OCI-LY1 (cell line): Measurements from ENCODE around the gene MAP2K7.

Experiments
- H2AFZ ChIP-seq: fragments of 200-600 bp; sonication (generic), shearing (Covaris generic); 2 replicates; pipeline ENCODE4 v1.6.0; 2014; ENCODE audit warnings: antibody characterized with exemption, mild to moderate bottlenecking, low read length
- H3F3A ChIP-seq: fragments of 200-600 bp; sonication (generic), shearing (Covaris generic); 2 replicates; pipeline ENCODE4 v1.6.0; 2014; ENCODE audit warnings: mild to moderate bottlenecking, antibody characterized with exemption, low read length, moderate library complexity; ENCODE audit not compliant: insufficient read depth
- H3K27ac ChIP-seq: fragments of 200-600 bp; sonication (generic); 2 replicates; pipeline ENCODE4 v1.5.1; 2014; ENCODE audit warnings: low read length, mixed run types, mild to moderate bottlenecking, low read depth; ENCODE audit not compliant: poor library complexity, severe bottlenecking
- H3K27me3 ChIP-seq: fragments of 200-600 bp; sonication (generic); 2 replicates; pipeline ENCODE4 v1.6.0; 2014; ENCODE audit warnings: antibody characterized with exemption, mild to moderate bottlenecking, low read length, moderate library complexity; ENCODE audit not compliant: insufficient read depth
- H3K36me3 ChIP-seq: fragments of 200-600 bp; sonication (generic); 2 replicates; pipeline ENCODE4 v1.6.1; 2014; ENCODE audit warnings: mild to moderate bottlenecking, antibody characterized with exemption, low read length, moderate library complexity, mixed read lengths; ENCODE audit not compliant: insufficient read depth
- H3K4me1 ChIP-seq: fragments of 200-600 bp; sonication (generic); 2 replicates; pipeline ENCODE4 v1.5.1; 2014; ENCODE audit warnings: mild to moderate bottlenecking, low read length, moderate library complexity; ENCODE audit not compliant: insufficient read depth, severe bottlenecking
- H3K4me2 ChIP-seq: fragments of 200-600 bp; sonication (generic), shearing (Covaris generic); 2 replicates; pipeline ENCODE4 v1.6.1; 2014; ENCODE audit warnings: low read length
- H3K4me3 ChIP-seq: fragments of 200-600 bp; sonication (generic); 2 replicates; pipeline ENCODE4 v1.5.1; 2014; ENCODE audit warnings: low read length, low read depth, mild to moderate bottlenecking, mixed read lengths; ENCODE audit not compliant: poor library complexity, severe bottlenecking
- H3K79me2 ChIP-seq: fragments of 200-600 bp; shearing (Covaris generic); 2 replicates; pipeline ENCODE4 v1.6.1; 2016; ENCODE audit warnings: mixed run types, low read length, mixed read lengths; ENCODE audit not compliant: insufficient read depth
- H3K9ac ChIP-seq: fragments of 200-600 bp; sonication (generic), shearing (Covaris generic); 2 replicates; pipeline ENCODE4 v1.6.1; 2014; ENCODE audit warnings: mild to moderate bottlenecking, low read length, mixed read lengths
- H3K9me2 ChIP-seq: fragments of 200-600 bp; sonication (generic), shearing (Covaris generic); 2 replicates; pipeline ENCODE4 v1.6.1; 2014; ENCODE audit warnings: low read depth, mild to moderate bottlenecking, low read length, mixed read lengths
- H3K9me3 ChIP-seq: fragments of 200-600 bp; shearing (Covaris generic); 2 replicates; pipeline ENCODE4 v1.6.1; 2014; ENCODE audit warnings: low read length, mixed read lengths
- H4K20me1 ChIP-seq: fragments of 200-600 bp; sonication (generic), shearing (Covaris generic); 2 replicates; pipeline ENCODE4 v1.6.0; 2016; ENCODE audit warnings: mild to moderate bottlenecking, low read length; ENCODE audit not compliant: insufficient read depth
- EZH2 ChIP-seq: fragments of 200-600 bp; sonication (generic), shearing (Covaris generic); IDR thresholded peaks from 2 replicates; pipeline ENCODE4 v1.8.0; 2017; ENCODE audit warnings: borderline replicate concordance, mixed run types, mild to moderate bottlenecking, antibody characterized with exemption, low read length, moderate library complexity, mixed read lengths
- TF ChIP-seq, protein P1 (sequence below): fragments of 200-600 bp; sonication (generic), shearing (Covaris generic); IDR thresholded peaks from 2 replicates; pipeline ENCODE4 v1.5.1; 2017; ENCODE audit warnings: mild to moderate bottlenecking, antibody characterized with exemption, low read length, moderate library complexity, mixed read lengths

The MAP2K7 gene

GRCh38 chr19:7869453-7869909, 34.2 kb upstream of the MAP2K7 start:
- no peaks in the 10 kb centered on the region for H3K9me2 ChIP-seq
- no peak overlapping the region; the same call in 1 of the 2 replicates for H3K9ac ChIP-seq
- H3K36me3 ChIP-seq = no peaks in the 10 kb centered on the region
- no peaks in the 10 kb centered on the region for H3K9me3 ChIP-seq
- H2AFZ ChIP-seq = no peak overlapping the region
- H3F3A ChIP-seq = 0 out of 2 replicates have a peak, but pooled peaks cover 3% of the 10 kb centered on the region
- peak overlapping the region; percentile 56 for H3K4me3 ChIP-seq
- H3K27me3 ChIP-seq = no peaks in the 10 kb centered on the region
- no peaks in the 10 kb centered on the region for H3K79me2 ChIP-seq
- peak overlapping the region; percentile 73 for H3K4me2 ChIP-seq
- TF ChIP-seq EZH2 = no peak
- TF ChIP-seq, protein P1, sequence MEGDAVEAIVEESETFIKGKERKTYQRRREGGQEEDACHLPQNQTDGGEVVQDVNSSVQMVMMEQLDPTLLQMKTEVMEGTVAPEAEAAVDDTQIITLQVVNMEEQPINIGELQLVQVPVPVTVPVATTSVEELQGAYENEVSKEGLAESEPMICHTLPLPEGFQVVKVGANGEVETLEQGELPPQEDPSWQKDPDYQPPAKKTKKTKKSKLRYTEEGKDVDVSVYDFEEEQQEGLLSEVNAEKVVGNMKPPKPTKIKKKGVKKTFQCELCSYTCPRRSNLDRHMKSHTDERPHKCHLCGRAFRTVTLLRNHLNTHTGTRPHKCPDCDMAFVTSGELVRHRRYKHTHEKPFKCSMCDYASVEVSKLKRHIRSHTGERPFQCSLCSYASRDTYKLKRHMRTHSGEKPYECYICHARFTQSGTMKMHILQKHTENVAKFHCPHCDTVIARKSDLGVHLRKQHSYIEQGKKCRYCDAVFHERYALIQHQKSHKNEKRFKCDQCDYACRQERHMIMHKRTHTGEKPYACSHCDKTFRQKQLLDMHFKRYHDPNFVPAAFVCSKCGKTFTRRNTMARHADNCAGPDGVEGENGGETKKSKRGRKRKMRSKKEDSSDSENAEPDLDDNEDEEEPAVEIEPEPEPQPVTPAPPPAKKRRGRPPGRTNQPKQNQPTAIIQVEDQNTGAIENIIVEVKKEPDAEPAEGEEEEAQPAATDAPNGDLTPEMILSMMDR = no peak
- H4K20me1 ChIP-seq = no peaks in the 10 kb centered on the region
- H3K27ac ChIP-seq = no peak overlapping the region
- H3K4me1 ChIP-seq = peaks cover 18% of the 10 kb centered on the region

DNA sequence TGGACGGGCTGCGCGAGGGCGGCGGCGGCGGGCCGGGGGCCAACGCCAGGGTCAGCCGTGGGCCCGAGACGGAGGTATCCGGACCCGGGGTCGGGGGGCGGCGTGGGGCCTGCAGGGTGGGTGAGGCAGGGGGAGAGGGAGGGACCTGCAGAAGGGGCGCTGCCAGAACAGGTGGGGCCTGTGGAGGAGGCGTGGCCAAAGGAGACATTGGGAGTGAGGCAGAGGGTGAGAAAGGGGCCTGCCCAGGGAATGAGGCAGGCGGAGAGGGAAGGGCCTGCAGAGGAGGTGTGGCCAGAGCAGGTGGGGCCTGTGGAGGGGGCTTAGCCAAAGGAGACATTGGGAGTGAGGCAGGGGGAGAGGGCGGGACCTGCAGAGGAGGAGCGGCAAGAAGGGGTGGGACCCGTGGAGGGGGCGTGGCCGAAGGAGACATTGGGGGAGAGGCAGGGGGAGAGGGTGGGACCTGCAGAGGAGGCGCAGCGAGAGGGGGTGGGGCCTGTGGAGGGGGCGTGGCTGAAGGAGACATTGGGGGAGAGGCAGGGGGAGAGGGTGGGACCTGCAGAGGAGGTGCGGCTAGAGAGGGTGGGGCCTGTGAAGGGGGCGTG, 33.7 kb upstream of the MAP2K7 start:
- Histone ChIP-seq H3K27me3 (no peaks in the 10 kb centered on the region), H3K4me3 (peak overlapping the region; percentile 56), H3K4me1 (peaks cover 18% of the 10 kb centered on the region), H3K4me2 (peak overlapping the region; percentile 73), H3K9ac (no peak overlapping the region; the same call in 1 of the 2 replicates), H3K27ac (no peak overlapping the region), H3F3A (0 out of 2 replicates have a peak, but pooled peaks cover 3% of the 10 kb centered on the region), H2AFZ (no peak overlapping the region), H4K20me1 (no peaks in the 10 kb centered on the region), H3K9me3 (no peaks in the 10 kb centered on the region), H3K36me3 (no peaks in the 10 kb centered on the region), H3K9me2 (no peaks in the 10 kb centered on the region), H3K79me2 (no peaks in the 10 kb centered on the region)
- TF ChIP-seq EZH2 = no peak
- TF ChIP-seq, protein P1 = no peak

GRCh38 chr19:7870571-7871436, 32.9 kb upstream of the MAP2K7 start:
- Histone ChIP-seq H3K4me1 (peaks cover 14% of the 10 kb centered on the region), H3K9ac (no peak overlapping the region), H4K20me1 (no peaks in the 10 kb centered on the region), H3K9me2 (no peaks in the 10 kb centered on the region), H2AFZ (no peak overlapping the region), H3K9me3 (no peaks in the 10 kb centered on the region), H3K36me3 (no peaks in the 10 kb centered on the region), H3K79me2 (no peaks in the 10 kb centered on the region), H3K27me3 (no peaks in the 10 kb centered on the region), H3K27ac (no peak overlapping the region), H3F3A (0 out of 2 replicates have a peak, but pooled peaks cover 3% of the 10 kb centered on the region), H3K4me2 (no peak overlapping the region), H3K4me3 (no peak overlapping the region)
- no peak for TF ChIP-seq EZH2
- TF ChIP-seq, protein P1 = no peak
